GM12872 (cell line): ENCODE data around the gene PPP2R3B.

Source experiments
- CTCF ChIP-seq: IDR thresholded peaks from 3 replicates; pipeline ENCODE4 v1.5.1; 2011; ENCODE audit warnings: low read depth, mild to moderate bottlenecking, low read length, moderate library complexity; ENCODE audit not compliant: insufficient read depth

PPP2R3B gene

DNA sequence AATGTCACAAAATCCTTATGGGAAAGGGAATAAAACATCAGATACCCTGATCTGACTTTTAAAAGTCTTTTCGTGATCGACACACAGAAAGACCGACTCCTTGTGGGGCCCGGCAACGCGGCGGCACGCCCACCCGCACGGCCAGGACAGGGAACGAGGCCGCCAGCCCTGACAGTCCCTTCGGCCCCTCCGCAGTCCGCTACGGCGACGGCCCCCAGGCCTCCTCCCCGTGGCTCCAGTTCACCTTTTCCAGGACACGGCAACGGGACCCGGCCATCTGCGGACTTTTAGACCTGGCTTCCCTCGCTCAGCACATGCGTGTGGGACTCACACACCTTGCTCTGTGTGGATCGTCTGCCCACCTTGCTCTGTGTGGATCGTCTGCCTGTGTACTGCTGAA lies 34.5 kb downstream of the PPP2R3B start:
- TF ChIP-seq CTCF, result no peak

DNA sequence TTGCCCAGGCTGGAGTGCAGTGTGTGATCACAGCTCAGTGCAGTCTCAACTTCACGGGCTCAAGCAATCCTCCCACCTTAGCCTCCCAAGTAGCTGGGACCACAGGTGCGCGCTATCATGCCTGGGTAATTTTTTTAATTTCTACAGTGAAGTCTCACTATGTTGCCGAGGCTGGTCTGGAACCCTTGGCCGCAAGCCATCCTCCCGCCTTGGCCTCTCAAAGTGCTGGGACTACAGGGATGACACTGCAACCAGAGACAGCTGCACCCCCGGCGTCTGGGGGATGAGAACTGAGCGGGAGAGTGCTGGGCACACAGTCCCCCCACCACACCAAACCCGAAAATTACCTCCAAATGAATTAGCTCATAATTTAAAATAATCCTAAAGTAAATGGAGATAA lies 35.0 kb downstream of the PPP2R3B start:
- no peak for TF ChIP-seq CTCF

DNA sequence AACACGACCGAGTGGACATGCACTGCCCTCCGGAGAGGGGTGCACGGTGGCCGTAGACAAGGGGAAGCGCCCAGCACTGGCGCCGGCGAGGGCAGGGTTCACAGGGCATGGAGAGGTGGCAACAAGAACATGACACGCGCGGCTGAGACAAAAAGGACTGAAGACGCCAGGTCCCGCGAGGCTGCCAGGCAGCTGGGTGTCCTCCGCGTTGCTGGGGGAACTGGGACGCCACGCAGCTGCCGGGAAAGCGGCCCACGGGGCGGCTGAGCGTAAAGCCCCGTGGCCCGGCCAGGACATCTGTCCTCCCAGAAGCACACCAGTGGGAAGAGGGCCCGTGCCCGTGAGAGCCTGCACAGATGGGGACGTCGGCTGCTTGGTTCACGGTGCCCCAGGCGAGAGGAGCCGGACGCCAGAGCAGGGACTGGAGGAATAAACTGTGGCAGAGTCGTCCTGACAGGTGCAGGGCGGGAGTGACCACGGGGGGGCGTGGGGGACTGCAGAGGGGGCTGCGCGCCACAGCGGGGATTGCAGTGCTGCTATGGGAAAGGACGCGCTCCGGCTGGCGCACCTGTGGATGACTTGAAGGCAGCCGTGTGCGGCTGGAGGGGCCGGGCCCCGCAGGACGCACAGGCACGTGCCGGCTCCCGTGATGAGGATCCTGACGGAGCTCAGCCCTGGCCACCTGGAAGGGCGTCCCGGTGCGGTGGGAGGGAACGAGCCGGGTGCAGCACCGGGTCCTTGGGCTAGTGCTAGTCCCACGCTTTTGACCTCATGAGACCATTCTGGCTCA lies 36.0 kb downstream of the PPP2R3B start:
- no peak for TF ChIP-seq CTCF

DNA sequence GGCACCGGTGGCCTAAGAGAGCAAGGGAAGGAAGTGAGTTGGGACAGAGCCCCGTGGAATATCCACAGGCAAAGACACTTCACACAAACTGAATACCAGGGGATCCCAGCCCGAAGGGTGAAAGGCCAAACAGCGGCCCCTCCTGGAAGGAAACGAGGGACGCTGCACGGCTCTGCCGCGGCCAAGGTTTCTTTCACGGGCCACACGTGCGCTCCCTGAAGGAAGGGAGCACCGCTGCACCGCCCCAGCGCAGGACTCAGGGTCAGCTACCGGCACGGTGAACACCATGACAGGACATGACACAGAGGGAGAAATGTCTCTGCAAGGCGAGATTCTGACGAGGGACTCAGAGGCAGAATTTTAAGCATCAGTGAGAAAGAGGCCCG lies 36.6 kb downstream of the PPP2R3B start:
- TF ChIP-seq CTCF, result no peak

DNA sequence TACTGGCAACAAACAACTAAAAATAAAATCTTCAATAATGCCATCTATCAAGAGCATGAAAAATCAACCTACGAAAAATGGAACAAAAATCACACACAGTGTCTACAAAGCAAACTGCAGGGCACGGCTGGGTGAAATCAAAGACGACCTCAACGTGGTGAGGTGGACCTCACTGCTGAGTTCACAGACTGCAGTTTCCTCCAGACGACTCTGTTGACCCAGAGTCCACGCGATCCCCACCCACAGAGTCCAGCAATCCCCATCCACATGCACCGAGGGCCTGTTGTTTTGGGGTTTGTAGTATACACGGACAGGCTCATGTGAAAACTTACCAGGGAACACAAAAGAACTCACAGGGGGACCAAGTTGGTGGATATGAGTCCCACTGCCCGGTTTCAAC lies 37.0 kb downstream of the PPP2R3B start:
- no peak for TF ChIP-seq CTCF

GRCh38 chrX:349196-349595 lies 37.5 kb downstream of the PPP2R3B start:
- no peak for TF ChIP-seq CTCF

DNA sequence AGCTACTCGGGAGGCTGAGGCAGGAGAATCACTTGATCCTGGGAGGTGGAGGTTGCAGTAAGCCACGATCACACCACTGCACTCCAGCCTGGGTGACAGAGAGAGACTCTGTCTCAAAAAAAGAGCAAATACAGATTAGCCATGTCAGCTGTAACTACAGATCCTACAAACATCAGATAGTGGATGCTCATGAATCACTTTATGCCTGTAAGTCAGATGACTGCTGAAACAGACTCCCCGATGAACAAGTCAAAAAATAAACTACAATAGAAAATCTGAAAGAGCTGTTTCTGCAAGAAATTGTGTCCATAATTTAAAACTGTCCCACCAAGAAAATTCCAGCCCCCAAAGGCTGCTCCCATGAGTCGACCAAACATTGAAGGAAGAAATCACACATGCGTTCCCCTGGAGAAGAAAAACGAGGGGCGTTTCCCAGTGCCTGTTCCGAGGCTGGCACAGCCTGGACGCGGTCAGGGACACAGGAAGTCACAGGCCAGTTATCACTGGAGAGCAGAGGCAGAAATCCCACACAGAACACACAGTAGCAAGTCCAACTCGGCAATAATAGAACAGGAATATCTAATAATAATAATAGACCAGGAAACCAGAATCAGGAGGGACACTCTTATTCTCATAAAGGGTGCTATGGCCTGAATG lies 38.1 kb downstream of the PPP2R3B start:
- no peak for TF ChIP-seq CTCF
